Activated T-helper 1 cell treated with Interleukin-2 at 50 U/mL for 16 hours (primary cell): ENCODE results near the gene UNC93B1.
"Not testable (repeated sequence)": the region's sequence is repeated elsewhere in the genome, so short reads cannot be mapped to it uniquely, and the experiment has no call there.

Source experiments
- DNase-seq: peaks from one replicate; pipeline ENCODE4 v3.0.0-alpha.2; 2020; ENCODE audit warnings: low read depth

UNC93B1 gene

DNA sequence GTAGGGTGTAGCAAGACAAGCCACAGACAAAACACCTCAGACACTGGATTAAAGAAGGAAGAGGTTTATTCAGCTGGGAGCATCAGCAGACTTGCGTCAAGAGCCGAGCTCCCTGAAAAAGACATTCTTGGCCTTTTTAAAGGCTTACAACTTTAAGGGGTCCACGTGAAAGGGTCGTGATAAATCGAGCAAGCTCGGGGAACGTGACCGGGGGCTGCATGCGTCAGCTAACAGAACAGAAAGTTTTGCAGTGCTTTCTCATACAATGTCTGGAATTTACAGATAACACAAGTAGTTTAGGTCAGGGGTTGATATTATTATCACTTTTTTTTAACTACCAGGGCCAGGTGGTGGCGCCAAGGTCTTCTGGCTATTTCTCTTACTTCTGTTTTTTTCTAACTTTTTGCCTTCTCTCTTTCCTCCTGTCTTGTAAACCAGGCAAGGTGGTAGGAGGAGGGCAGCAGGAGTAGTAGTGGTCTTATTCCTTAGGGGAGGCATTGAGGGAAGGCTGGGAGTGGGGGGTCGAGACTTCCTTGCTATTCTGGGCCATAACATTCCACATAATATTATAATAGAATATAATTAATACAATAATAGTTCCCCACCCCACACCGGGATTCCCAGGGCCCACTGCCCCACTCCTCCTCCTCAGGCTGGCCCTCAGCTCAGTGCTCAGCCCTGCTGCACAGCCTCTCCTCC, 5.6 kb upstream of the UNC93B1 start:
- no peak for DNase-seq

DNA sequence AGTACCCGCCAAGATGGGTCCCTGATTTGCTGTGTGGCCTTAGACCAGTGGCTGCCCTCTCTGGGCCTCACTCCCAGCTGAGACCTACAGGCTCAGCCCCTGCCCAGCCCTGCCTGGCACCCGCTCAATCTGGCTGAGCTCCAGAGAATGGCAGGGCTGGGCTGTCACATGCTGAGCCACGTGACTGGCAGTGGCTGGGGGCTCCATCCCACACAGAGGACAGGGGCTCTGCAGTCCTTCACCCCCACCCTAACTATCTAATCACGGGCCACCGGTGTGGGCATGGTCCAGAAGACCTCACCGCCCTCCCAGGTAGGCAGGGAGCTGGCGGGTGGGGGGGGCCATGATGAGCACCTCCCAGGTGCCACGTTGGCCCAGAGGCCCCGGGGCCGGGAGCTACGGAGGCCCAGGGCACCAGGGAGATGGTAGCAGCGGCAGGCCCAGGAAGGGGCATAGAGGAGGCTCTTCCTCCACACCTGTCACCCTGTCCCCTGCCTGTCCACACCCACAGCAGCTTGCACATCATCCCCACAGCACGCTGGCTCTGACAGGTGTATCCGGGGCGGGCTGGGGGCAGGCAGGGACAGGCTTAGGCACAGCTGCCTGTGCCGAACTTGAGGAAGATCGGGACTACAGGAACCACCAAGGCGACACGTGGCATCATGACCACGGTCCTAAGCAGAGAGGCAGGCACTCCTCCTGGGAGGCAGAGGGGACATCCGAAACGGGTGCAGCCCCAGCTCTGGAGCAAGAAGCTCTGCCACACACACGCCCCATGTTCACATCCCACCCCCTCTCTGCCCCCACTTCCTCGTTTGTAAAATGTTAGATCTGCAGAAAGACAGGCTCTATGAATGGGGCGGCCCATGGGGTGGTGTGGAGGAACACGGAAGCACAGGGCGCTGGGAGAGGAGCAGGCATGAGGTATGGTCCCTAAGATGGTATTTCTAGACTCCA, 4.8 kb upstream of the UNC93B1 start:
- DNase-seq, result no peak

DNA sequence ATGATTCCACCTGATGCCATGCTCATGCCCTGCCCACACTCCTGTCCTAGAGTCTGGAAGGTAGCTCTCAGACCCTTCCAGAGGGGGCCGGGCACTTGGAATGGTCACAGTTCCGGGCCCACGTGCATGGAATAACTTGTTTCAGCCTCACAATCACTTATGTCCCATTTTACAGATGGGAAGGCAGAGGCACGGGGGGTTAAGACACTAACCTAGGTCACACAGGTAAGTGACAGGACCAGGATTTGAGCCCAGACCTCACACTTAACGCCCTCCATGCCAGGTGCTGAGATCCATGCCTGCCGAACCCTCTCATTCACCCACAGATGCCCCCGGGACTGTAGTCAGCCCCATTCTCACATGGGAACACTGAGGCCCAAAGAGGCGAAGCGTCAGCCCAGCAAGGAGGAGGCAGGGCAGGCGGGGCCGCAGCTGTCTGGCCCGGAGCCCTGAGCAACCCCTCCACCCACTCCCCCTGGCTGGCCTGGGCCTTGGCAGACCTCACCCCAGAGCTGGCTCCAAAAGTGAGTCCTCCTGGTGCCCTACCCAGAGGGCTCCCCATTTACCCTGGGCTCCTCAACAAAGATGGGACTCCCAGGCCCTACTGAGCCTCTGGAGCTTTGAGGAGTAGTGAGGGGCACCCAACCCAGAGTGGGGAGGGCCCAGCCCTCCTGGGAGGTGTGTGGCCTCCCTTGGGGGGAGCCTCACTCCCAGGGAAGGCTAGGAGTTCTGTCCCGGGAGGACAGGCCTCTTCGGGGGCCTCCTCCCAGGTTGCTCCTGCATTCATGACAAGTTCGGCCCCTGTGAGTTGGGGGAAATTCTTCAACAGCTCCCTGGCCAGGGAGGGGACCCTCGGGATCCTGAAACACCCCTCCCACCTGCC, 3.8 kb upstream of the UNC93B1 start:
- no peak for DNase-seq

DNA sequence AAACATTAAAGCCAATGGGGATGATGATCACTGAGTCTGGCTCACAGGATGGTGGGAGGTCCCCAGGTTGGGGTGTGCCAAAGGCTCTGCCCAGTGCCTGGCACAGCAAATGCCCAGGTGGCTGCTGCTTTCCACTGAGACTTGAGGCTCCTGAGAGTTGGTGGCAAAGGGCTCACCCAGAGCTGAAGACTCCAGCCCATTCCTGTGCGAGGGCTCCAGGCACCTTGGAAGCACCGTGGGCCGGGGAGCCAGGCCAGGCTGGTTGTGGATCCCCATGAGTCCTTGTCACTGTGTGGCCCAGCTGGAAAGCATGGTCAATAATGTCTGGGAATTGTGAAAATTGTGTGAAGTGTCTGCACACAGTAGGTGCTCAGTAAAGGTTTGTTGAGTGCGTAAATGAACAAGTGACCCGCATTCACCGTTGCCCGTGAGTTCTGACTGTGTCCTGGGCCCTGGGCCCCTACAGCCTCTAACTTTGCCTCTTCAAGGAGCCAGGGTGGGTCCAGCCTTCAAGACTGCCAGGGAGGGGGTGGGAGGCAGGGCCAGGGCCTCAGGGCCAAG, 2.8 kb upstream of the UNC93B1 start:
- no peak for DNase-seq

DNA sequence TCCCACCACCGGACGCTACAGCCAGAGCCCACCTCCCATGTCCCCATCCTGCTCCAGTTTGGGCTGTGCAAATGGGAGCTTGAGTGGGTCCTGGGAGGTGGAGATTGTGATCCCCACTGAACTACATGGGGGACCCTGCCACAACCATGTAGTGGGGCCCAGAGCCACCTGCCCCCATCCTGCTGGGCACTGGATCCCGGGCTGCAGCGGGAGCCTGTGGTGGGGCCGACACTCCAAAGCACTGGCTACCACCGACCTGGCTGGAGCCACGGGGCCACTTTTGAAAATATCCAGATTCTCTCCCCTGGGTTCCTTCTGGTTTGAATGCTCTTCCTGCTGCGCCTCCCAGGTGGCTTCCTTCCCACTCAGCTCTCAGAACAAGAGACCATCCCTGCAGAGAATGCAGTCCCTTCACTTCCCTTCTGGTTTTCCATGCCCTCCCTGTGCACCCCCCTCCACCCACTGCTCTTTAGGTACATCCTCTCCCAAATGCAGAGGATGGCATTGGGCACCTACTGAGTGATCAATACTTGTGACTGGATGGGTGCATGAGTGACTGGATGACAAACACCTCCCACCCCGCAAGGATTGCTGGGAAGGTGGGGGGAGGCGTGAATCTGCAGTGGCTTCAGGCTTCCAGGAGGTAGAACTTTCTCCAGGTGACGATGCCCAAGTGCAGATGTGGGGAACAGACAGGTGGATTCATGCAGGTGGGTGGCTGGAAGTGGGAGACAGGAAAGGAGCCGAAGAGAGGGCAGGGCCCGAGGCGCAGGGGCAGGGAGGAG, 846 bp upstream of the UNC93B1 start:
- DNase-seq, result no peak

DNA sequence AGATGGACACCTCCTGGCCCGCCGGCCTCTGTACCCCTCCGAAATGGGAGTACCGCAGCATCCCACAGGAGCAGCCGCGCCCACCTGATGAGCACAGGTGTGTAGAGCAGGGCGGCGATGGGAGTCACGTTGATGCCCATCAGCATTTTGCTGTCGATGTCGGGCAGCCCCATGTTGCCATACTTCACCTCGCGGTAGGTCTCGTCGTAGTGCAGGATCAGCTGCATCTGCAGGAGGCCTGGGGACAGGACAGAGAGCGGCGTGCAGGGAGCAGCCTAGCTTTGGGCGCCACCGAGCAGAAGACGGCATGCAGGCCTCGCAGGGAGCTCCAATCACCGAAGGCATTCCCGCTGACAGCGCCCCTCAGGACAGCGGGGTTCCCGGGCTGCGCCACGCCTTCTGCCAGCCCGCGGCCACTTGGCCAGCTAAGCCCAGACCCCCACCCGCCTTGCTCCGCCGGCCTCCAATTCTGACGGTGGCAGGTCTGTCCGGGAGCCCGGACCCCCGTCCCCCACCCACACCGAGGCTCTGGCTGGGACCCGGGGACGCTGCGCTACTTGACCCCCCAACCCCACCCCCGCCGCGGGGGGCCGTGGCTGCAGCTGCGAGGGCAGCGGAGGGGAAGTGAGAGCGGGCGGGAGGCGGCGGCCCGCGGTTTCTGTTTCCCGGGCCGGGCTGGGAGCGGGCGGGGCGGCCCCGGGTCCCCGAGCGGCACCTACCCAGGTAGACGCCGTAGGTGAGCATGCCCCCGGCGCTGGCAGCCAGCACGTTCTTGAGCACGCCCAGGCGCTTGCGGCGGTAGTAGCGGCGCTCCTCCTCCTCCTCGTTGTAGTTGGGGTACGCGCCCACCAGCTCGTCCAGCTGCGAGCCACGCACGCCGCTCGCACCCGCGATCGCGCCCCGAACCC, 705 bp downstream of the UNC93B1 start:
- DNase-seq, result peak; percentile 40

DNA sequence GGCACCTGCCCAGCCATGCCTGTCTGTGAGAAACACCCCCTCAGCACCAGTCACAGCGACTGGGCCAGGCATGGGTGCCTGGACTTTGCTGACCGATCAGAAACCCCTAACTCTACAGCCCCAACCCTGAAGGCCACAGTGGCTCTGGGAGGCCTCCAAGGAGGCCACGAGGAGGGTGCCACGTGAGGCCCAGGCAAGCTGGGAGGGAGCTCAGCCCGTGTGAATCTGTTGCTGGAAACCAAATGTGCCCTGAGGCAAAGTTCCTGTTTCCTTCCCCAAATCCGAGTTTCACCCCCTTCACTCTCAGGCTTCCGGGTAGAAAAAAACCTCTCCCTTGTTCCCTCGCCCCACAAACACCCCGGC, 1.3 kb downstream of the UNC93B1 start:
- DNase-seq, result no peak

DNA sequence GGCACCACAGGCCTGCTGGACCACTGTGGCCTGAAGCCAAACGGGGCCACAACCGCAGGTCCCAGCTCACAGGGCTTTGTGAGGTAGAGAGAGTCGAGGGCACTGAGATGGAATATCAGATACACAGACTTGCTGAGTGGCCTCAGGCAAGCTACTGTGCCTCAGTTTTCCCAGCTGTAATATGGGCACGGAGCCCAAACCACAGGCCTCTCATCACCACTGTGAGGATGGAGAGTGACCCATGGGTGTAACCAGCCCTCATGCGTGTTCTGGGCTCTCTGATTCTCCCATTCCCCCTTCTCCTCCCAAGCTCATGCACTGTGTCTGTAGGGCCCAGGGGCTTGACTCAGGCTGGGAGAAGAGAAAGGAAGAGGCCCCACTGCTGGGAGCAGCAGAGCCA, 4.2 kb downstream of the UNC93B1 start:
- DNase-seq, result no peak

DNA sequence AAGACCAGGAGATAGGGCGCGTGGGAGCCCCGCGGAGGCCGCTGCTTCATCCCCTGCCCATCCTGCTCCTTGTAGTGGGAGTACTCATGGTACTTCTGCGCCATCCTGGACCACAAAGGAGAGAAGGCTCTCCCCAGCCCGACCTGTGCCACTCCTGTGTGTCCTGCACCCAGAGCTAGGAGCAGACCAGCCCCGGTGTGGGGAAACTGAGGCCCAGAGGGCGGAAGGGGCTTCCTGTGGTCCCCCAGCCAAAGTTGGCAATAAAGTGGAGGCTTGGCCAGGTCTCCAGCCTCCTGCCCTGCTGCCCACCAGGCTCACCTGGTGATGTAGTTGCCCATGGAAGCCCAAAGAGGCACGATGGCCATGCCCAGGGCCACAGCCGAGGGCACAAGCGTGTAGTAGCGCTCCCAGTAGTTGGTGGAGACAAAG, 4.7 kb downstream of the UNC93B1 start:
- no peak for DNase-seq

DNA sequence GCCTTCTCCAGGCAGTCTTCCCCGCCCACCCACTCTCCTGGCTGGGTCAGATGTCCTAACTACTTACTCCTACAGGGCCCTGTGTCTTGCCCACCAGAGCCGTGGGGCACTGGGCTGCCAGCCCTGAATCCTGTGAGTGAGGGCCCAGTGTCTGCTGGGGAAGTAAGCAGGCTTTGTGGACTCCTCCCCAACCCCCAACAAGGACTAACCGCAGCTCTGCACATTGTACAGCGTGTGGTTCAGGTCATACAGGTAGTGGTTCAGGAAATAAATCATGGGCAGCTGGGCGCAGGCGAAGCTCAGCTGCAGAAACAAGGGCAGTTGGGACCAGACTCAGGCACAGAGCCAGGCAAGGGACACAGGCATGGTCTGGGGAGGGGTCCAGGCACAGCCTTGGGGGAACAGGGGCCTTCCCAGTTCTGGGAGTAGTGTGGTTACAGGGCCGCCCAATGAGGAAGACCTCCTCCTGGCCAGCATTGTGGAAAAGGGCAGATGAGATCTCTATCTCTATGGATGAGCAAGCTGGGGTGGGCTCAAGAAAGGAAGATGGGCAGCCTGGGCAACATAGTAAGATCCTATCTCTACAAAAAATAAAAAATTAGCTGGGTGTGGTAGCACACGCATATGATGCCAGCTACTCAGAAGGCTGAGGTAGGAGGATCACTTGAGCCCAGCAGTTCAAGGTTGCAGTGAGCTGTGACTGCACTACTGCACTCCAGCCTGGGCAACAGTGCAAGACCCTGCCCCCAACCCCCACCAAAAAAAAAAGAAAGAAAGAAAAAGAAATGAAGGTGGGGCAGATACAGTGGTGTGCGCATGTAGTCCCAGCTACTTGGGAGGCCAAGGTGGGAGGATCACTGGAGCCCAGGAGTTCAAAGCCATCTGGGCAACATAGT, 5.5 kb downstream of the UNC93B1 start:
- DNase-seq, result no peak

DNA sequence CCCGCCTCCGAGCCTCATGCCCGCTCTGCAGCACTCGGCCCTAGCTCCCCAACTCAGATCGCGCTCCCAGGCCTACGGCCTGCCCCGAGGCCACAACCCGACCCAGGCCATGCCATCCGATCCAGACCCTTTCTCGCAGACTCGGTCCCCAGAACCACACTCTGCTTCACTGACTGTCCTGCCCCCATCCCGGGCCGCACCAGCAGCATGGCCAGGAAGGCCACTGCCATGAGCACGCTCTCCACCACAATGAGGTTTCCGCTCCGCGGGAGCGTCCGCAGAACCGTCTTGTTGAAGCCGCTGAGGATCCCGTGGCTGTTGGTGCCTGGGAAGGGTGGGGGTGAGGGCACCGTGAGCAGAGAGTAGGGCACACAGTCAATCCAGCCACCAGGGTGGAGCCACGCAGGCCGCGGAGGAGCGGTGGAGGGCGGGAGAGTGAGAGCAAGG, 6.4 kb downstream of the UNC93B1 start:
- no peak for DNase-seq

DNA sequence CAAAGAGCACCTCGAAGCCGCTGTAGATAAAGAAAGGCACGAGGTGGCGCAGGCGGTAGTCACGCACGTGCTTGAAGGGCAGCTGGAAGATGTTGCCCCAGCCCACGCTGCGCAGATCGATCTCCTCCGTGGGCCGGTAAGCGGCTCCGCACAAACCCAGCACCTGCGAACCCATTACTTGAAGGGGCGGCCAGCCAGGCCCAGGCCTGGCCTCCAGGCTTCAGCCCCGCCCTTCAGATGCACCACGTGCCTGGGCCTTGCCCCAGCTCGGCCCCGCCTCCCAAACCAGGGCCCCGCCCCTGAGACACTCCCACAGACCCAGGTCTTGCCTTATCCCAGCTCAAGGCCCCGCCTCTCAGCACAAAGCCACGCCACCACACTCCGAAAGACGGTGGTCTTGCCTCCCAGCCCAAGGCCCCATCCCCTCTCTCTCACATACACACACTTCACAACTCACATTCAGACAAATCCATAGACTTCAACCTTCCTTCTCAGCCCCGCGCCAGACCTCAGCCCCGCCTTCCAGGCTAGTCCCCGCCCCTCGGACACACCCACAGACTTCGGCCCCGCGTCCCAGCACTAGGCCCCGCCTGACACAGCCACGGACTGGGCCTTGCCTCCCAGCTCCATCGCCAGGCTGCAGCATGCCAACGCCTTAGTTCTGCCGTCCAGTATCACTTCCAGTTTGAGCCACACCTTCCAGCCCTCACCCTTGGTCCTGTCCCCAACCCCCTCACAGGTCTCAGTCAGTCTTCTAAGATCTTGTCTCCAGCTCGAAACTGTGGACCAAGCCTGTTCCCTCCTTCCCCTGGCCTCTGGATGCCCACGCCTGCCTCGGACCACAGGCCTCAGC, 7.0 kb downstream of the UNC93B1 start:
- DNase-seq, result no peak

DNA sequence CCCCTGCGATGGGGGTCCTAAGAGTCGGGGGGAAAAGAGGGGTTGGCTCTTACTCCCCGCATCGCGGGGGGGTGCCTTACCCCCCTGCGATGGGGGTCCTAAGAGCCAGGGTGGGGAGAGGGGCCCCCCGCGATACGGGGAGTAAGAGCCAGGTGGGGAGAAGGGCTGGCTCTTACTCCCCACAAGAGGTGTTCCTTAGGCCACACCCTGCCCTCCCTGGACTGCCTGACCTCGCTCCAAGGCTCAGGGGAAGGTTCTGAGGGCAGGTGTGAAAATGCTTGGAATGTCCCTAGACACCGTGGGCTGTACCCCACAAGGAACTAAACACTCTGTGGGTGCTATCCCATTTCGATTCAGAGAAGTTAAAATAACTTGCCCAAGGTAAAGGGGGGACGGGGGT, 7.8 kb downstream of the UNC93B1 start:
- DNase-seq, result no peak

DNA sequence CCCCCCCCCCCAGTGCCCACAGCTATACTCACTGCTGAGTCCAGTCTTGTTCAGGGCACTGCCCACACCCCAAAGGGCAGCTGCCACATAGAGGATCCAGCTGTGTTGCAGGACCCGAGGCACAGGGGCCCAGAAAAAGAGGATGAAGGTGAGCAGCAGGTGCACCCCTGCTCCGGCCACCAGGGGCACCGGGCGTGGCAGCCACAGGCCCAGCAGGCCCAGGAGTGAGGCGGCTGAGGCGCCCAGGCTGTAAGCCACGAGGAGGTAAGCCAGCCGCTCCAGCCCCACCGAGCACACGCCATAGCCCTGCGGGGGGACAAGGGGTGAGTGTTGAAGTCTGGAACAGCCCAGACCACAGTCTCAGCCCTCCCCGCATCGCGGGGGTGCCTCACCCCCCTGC, 8.3 kb downstream of the UNC93B1 start:
- not testable (repeated sequence) for DNase-seq

DNA sequence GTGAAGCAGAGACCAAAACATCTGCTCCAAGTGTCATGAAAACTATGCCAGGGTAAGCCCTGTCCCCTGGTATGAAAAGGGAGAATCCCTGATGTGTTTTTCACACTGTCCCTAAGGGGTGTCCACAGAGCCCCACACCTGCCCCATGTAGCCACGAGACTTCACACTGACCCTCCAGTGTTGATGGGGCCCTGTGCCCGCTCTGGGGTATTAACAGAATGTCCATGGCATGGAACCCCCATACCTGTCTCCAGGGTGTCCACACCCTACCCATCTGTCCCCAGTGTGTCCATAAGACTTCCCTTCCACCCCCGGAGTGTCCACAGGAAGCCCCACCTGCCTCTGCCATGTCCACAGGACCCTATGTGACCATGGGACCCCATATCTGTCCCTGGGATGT, 8.8 kb downstream of the UNC93B1 start:
- not testable (repeated sequence) for DNase-seq

DNA sequence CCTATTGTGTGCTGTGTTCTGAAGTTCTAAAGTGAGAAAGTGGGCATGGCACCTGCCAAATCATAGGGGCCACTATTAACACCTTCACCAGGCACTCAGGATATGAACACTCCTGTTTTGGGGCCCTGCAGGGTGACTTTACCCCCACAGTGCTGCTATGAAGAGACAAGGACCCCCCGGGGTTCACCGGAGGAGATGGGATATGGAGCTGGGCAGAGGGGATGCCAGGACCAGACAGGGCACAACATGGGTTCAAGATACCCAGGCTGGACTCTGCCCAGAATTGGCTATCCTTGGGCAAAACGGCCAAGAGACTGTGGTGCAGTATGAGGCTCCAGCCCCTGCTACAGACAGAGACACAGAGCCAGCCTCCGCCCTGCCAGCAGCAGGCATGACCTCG, 9.5 kb downstream of the UNC93B1 start:
- not testable (repeated sequence) for DNase-seq

DNA sequence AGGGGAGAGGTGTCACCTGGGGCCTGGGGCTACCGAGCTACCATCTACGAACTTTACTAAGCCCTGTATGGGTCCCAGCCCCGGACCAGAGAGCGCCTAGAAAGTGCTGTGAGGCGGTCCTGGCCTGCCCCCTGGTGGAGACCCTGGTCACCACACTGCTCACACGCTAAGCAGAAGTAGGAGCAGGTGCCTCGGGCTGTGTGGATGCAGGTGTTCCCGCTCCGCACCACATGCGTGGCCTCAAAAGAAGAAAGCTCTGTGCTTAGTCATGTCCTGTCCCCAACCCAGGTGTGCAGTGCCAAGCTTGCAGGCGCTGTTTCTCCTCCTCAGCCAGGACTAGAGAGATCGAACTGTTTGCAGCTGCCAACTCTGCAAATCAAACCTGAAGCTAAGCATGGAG, 10.1 kb downstream of the UNC93B1 start:
- peak; percentile 45 for DNase-seq
